ENCODE measurements around the gene UNC45A.
"Not testable (repeated sequence)": the region's sequence is repeated elsewhere in the genome, so short reads cannot be mapped to it uniquely, and the experiment has no call there.

Gene UNC45A

GRCh38 chr15:90890839-90891238 is 44.2 kb upstream of the UNC45A start:
- DNase-seq (ENCODE audit: extremely low read depth, low read depth): no peak
- no peak for TF ChIP-seq CTCF (IDR thresholded peaks at IDR 0.05; ENCODE audit: low read depth, low read length)

- no peak for TF ChIP-seq CTCF (IDR thresholded peaks at IDR 0.05; ENCODE audit: low read depth, low read length)
- DNase-seq (ENCODE audit: extremely low read depth, low read depth): no peak
Measured at GRCh38 chr15:90891346-90891949, 43.6 kb upstream of the UNC45A start.

DNA sequence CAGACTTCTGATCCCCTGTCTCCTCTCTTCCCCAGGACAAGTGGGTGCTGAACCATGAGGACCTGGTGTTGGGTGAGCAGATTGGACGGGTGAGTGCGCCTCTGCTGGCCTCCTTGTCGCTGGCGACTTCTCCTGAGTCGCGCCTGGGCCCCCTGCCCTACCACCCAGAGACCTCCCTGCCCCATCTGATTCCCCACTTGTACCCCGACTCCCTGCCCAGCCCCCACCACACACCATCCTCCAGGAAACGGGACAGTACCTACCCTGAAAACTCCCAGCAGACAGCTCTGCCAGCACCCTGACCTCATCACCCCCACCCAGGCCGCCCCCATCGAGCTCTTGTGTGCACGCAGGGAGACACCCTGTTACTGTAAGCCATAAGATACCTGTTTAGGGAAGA is 43.1 kb upstream of the UNC45A start:
- DNase-seq (ENCODE audit: extremely low read depth, low read depth): no peak
- no peak for TF ChIP-seq CTCF (IDR thresholded peaks at IDR 0.05; ENCODE audit: low read depth, low read length)

DNA sequence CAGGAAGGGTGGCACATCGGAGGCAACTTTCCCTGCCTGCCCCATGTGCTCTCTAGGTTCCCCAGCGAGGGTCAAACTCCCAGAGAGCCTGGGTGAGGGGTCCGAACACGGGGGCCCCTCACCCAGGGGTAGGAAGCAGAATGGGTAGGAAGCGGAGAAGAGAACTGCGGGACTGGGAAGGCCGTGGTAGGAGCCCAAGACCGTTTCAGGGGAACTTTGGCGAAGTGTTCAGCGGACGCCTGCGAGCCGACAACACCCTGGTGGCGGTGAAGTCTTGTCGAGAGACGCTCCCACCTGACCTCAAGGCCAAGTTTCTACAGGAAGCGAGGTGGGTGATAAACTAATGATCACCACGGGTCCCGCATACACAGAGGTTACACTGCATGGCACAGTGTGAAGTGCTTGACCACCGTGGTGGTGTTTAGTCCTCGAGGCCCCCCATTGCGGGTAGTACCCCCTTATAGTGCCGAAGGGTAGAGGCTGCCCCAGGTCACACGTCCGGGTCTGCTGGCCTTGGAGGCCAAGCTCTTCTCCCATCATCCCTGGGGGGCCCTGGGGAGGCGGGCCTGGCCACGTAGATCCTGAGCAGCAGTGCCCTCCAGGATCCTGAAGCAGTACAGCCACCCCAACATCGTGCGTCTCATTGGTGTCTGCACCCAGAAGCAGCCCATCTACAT is 42.4 kb upstream of the UNC45A start:
- DNase-seq (ENCODE audit: extremely low read depth, low read depth): no peak
- TF ChIP-seq CTCF (IDR thresholded peaks at IDR 0.05; ENCODE audit: low read depth, low read length): no peak

DNA sequence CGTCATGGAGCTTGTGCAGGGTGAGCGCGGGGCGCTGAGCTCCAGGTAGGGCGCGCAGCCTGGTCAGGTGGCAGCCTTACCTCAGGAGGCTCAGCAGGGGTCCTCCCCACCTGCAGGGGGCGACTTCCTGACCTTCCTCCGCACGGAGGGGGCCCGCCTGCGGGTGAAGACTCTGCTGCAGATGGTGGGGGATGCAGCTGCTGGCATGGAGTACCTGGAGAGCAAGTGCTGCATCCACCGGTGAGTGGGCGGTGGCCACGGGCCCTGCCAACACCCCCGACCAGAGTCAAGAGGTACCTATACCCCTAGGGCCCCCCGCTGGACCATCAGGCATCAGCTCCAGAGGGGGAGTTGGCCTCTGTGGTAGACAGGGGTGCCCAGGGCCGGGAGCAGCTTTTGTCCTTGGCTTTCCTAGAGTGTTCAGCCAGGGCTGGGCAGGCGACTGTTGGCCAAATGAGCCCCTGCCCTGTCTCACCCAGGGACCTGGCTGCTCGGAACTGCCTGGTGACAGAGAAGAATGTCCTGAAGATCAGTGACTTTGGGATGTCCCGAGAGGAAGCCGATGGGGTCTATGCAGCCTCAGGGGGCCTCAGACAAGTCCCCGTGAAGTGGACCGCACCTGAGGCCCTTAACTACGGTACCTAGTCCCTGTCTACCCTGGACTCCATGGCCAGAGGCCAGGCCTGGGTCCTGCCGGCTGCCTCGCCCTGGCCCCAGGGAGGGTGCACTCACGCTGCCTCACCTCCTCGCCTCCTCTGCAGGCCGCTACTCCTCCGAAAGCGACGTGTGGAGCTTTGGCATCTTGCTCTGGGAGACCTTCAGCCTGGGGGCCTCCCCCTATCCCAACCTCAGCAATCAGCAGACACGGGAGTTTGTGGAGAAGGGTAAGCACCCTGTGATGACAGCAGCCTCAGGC is 41.7 kb upstream of the UNC45A start:
- TF ChIP-seq CTCF (IDR thresholded peaks at IDR 0.05; ENCODE audit: low read depth, low read length): no peak
- DNase-seq (ENCODE audit: extremely low read depth, low read depth): no peak

- TF ChIP-seq CTCF (IDR thresholded peaks at IDR 0.05; ENCODE audit: low read depth, low read length): no peak
- no peak for DNase-seq (ENCODE audit: extremely low read depth, low read depth)
Measured at GRCh38 chr15:90895571-90896117, 39.4 kb upstream of the UNC45A start.

DNA sequence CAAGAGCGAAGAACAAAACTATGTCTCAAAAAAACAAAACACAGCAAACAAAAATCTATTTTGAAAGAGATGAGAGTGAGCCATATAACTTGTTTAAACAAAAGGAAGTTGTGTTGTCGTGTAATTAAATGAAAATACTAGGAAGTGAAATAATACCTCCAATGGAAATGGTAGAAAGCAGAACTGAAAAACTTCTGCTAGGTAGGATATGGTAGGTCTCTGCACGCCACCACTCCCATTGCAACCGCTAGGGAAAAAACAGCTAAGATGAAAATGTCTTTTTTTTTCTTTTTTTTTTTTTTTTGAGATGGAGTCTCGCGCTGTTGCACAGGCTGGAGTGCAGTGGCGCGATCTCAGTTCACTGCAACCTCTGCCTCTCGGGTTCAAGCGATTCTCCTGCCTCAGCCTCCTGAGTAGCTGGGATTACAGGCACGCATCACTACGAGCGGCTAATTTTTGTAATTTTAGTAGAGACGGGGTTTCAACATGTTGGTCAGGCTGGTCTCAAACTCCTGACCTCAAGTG is 37.9 kb upstream of the UNC45A start:
- DNase-seq (ENCODE audit: extremely low read depth, low read depth): not testable (repeated sequence)
